Parathyroid adenoma (tissue), 2 donors: ENCODE measurements around the gene PDK3.

ENCODE experiments used
- H2AFZ ChIP-seq: fragments of 300-600 bp; sonication (generic); one replicate; pipeline ENCODE4 v1.7.0; 2017; ENCODE audit warnings: antibody characterized with exemption, mild to moderate bottlenecking
- H3K27ac ChIP-seq: fragments of 300-600 bp; sonication (generic); one replicate; pipeline ENCODE4 v1.7.0; 2017
- H3K27me3 ChIP-seq: fragments of 300-600 bp; sonication (generic); one replicate; pipeline ENCODE4 v1.7.0; 2017; ENCODE audit warnings: low read length; ENCODE audit not compliant: control insufficient read depth, insufficient read depth
- H3K36me3 ChIP-seq: fragments of 300-600 bp; sonication (generic); one replicate; pipeline ENCODE4 v1.7.0; 2017; ENCODE audit warnings: low read length; ENCODE audit not compliant: control insufficient read depth, insufficient read depth
- H3K4me1 ChIP-seq: fragments of 300-600 bp; sonication (generic); one replicate; pipeline ENCODE4 v1.7.0; 2017; ENCODE audit warnings: control low read depth
- H3K4me2 ChIP-seq: fragments of 300-600 bp; sonication (generic); one replicate; pipeline ENCODE4 v1.7.0; 2017; ENCODE audit warnings: low read length
- H3K4me3 ChIP-seq: fragments of 300-600 bp; sonication (generic); one replicate; pipeline ENCODE4 v1.7.0; 2017; ENCODE audit warnings: low read depth, low read length
- H3K79me2 ChIP-seq: fragments of 300-600 bp; sonication (generic); one replicate; pipeline ENCODE4 v1.7.0; 2017; ENCODE audit warnings: control low read depth
- H3K9ac ChIP-seq: fragments of 300-600 bp; sonication (generic); one replicate; pipeline ENCODE4 v1.7.0; 2017; ENCODE audit warnings: mild to moderate bottlenecking
- H3K9me3 ChIP-seq: fragments of 300-600 bp; sonication (generic); one replicate; pipeline ENCODE4 v1.7.0; 2017; ENCODE audit warnings: low read length; ENCODE audit not compliant: control insufficient read depth
- TF ChIP-seq, protein P1 (sequence below): fragments of 300-600 bp; sonication (generic); IDR thresholded peaks from one replicate; pipeline ENCODE4 v1.7.0; 2017; ENCODE audit warnings: antibody characterized with exemption, mild to moderate bottlenecking
- donor health status: primary hyperparathyroidism.

PDK3 gene

DNA sequence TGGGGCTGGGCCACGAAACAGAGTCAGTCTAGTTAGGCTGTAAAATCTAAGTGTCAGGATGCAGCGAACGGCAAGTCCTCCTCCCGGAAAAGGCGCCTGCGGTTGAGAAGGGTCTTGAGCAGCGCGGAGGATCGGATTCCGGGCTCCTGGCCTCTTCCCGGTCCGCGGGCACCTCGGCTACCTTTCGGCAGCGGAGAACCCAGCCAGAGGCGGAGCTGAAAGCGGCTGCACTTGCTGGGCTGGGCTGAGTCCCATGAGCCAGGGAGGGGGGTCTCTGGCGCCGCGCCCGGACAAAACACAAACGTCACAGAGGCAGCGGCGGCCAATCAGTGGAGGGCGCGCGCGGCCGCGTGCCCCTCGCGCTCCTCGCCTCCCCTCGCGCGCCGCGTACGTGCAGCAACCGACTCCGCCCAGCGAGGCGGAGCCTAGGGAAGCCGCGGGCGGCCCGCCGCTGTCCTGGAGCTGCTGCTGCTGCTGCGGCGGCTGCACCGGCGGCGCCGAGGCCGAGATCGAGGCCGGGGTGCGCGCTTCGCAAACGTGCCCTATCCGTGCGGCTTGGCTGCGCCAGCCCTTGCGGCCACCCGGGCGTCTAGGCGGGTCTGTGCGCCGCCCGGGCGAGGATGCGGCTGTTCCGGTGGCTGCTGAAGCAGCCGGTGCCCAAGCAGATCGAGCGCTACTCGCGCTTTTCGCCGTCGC lies at the start of gene PDK3:
Gene PDK3, plus strand, starts transcription at position 451 of the 696 bp plus-strand sequence. Its CDS starts 170 bp downstream, at position 621.
- peak within 1 kb of the TSS; percentile 90 for H2AFZ ChIP-seq
- peak within 1 kb of the TSS; percentile 68 for H3K27ac ChIP-seq
- TF ChIP-seq, protein P1, sequence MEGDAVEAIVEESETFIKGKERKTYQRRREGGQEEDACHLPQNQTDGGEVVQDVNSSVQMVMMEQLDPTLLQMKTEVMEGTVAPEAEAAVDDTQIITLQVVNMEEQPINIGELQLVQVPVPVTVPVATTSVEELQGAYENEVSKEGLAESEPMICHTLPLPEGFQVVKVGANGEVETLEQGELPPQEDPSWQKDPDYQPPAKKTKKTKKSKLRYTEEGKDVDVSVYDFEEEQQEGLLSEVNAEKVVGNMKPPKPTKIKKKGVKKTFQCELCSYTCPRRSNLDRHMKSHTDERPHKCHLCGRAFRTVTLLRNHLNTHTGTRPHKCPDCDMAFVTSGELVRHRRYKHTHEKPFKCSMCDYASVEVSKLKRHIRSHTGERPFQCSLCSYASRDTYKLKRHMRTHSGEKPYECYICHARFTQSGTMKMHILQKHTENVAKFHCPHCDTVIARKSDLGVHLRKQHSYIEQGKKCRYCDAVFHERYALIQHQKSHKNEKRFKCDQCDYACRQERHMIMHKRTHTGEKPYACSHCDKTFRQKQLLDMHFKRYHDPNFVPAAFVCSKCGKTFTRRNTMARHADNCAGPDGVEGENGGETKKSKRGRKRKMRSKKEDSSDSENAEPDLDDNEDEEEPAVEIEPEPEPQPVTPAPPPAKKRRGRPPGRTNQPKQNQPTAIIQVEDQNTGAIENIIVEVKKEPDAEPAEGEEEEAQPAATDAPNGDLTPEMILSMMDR = no peak
- no peaks in the 10 kb centered on the region for H3K36me3 ChIP-seq
- H3K9me3 ChIP-seq = no peaks in the 10 kb centered on the region
- peak within 1 kb of the TSS; percentile 74 for H3K4me2 ChIP-seq
- H3K79me2 ChIP-seq = no peaks in the 10 kb centered on the region
- H3K27me3 ChIP-seq = no peaks in the 10 kb centered on the region
- H3K9ac ChIP-seq = no peak within 1 kb of the TSS
- H3K4me1 ChIP-seq = no peaks in the 10 kb centered on the region
- peak within 1 kb of the TSS; percentile 77 for H3K4me3 ChIP-seq

DNA sequence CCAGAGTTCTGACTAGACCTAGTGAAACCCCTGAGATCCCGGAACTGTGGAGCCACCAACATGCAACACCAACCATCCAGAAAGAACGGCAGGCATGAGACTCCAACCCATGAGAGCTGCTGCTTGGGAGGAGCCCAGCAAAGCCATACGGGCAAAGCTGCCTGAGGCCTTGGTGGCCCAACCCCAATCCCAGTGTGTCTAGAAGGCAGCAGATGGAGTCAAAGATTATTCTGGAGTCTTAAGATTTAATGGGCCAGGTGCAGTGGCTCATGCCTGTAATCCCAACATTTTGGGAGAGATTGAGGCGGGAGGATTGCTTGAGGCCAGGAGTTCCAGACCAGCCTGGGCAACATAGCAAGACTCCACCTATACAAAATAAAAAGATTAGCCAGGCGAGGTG lies 49.2 kb upstream of the PDK3 start:
- H2AFZ ChIP-seq = no peak overlapping the region
- H3K9ac ChIP-seq = no peak overlapping the region
- no peak overlapping the region for H3K27ac ChIP-seq
- H3K4me2 ChIP-seq = no peak overlapping the region
- H3K36me3 ChIP-seq = no peaks in the 10 kb centered on the region
- no peak overlapping the region for H3K4me3 ChIP-seq
- TF ChIP-seq, protein P1 = no peak
- no peaks in the 10 kb centered on the region for H3K27me3 ChIP-seq
- H3K9me3 ChIP-seq = no peaks in the 10 kb centered on the region
- H3K4me1 ChIP-seq = no peaks in the 10 kb centered on the region
- H3K79me2 ChIP-seq = no peaks in the 10 kb centered on the region

DNA sequence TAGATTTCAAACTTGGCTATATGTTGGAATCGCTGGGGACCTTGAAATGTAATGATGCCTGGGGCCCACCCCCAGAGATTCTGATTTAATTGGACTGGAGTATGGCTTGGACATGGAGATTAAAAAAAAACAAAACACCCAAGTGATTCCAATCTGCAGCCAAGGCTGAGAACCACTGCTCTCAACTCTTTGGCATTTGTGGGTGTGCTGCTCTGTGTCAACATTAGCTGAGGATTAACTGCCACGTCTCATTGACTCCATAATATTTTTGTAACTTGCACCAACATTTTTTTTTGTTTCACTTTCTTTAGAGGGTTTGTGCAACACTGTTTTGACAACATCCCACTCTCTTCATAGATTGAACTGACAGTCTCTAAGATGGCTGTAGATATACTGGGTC lies 41.1 kb upstream of the PDK3 start:
- H3K9me3 ChIP-seq = no peaks in the 10 kb centered on the region
- no peak overlapping the region for H3K27ac ChIP-seq
- H2AFZ ChIP-seq = no peak overlapping the region
- TF ChIP-seq, protein P1 = no peak
- no peak overlapping the region for H3K4me2 ChIP-seq
- no peaks in the 10 kb centered on the region for H3K79me2 ChIP-seq
- no peaks in the 10 kb centered on the region for H3K4me1 ChIP-seq
- H3K36me3 ChIP-seq = no peaks in the 10 kb centered on the region
- no peaks in the 10 kb centered on the region for H3K27me3 ChIP-seq
- no peak overlapping the region for H3K9ac ChIP-seq
- H3K4me3 ChIP-seq = no peak overlapping the region

DNA sequence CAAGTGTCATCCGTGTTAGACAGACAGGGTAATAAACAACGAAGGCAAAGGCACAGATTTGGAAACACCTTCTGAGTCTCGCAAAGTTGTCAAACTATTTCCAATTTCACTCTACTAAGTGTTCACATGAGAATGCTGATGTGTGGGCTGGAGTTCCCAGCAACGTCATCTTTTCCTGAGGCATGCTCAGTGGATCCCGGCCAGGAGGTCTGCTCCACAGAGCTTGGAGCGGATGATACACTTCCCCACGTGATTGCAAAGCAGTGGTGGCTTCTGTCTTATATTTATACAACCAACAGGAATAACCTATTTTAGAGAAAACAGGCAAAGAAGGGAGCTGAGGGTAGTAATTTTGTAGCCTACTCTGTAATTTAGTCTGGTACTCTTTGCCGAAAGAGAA lies 40.1 kb upstream of the PDK3 start:
- Histone ChIP-seq H3K27ac (no peak overlapping the region), H3K9ac (no peak overlapping the region)

More for the DNA sequence above, 40.1 kb upstream of the PDK3 start:
- no peaks in the 10 kb centered on the region for H3K27me3 ChIP-seq
- H3K4me2 ChIP-seq = no peak overlapping the region
- no peaks in the 10 kb centered on the region for H3K9me3 ChIP-seq
- H3K4me1 ChIP-seq = no peaks in the 10 kb centered on the region
- H3K79me2 ChIP-seq = no peaks in the 10 kb centered on the region
- H2AFZ ChIP-seq = no peak overlapping the region
- H3K4me3 ChIP-seq = no peak overlapping the region
- H3K36me3 ChIP-seq = no peaks in the 10 kb centered on the region
- TF ChIP-seq, protein P1 = no peak
